HUES6 (cell line): ENCODE measurements around the gene CSNK1A1.

Source experiments
- H3K27ac ChIP-seq: 2 replicates; pipeline ENCODE4 v1.7.0; 2013; ENCODE audit warnings: low read depth, mild to moderate bottlenecking, low read length, inconsistent platforms
- H3K27me3 ChIP-seq: 2 replicates; pipeline ENCODE4 v1.6.1; 2013; ENCODE audit warnings: low read length; ENCODE audit not compliant: control insufficient read depth, insufficient read depth
- H3K36me3 ChIP-seq: 2 replicates; pipeline ENCODE4 v1.6.1; 2013; ENCODE audit warnings: low read length; ENCODE audit not compliant: control insufficient read depth, insufficient read depth
- H3K4me1 ChIP-seq: 2 replicates; pipeline ENCODE4 v1.6.1; 2013; ENCODE audit warnings: low read length; ENCODE audit not compliant: control insufficient read depth, insufficient read depth
- H3K4me3 ChIP-seq: 2 replicates; pipeline ENCODE4 v1.5.1; 2013; ENCODE audit warnings: low read depth, low read length
- H3K9ac ChIP-seq: one replicate; pipeline ENCODE4 v1.6.1; 2013; ENCODE audit warnings: mild to moderate bottlenecking, low read length
- H3K9me3 ChIP-seq: 2 replicates; pipeline ENCODE4 v1.6.1; 2013; ENCODE audit warnings: low read depth, low read length; ENCODE audit not compliant: control insufficient read depth, insufficient read depth

The CSNK1A1 gene

DNA sequence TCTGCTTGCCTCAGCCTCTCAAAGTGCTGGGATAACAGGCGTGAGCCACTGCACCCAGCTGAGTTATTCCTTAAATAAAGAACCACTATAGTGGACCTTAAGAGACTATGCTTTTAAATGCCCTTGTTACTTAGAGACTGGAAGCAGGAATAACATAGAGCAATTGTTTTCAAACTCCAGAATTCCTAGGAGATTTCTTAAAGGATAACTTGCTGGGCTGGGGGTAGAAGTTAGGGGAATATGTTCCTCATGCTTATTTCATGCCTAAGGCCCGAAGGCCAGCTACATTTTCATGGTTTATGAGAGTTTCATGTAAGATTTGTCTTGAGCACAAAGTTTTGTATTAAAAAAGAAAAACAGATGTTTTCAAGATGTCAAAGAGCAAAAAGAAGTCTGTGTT, 48.2 kb downstream of the CSNK1A1 start:
- no peak overlapping the region for H3K4me3 ChIP-seq
- no peak overlapping the region for H3K9ac ChIP-seq
- no peaks in the 10 kb centered on the region for H3K27me3 ChIP-seq
- H3K36me3 ChIP-seq = peaks cover 92% of the 10 kb centered on the region
- no peaks in the 10 kb centered on the region for H3K9me3 ChIP-seq
- H3K27ac ChIP-seq = no peak overlapping the region
- peaks cover 21% of the 10 kb centered on the region for H3K4me1 ChIP-seq

GRCh38 chr5:149500922-149501582, 50.2 kb downstream of the CSNK1A1 start:
- Histone ChIP-seq H3K27me3 (no peaks in the 10 kb centered on the region), H3K36me3 (peaks cover 83% of the 10 kb centered on the region), H3K9me3 (no peaks in the 10 kb centered on the region), H3K9ac (no peak overlapping the region), H3K4me3 (no peak overlapping the region), H3K4me1 (peaks cover 25% of the 10 kb centered on the region), H3K27ac (no peak overlapping the region; the same call in 1 of the 2 replicates)

DNA sequence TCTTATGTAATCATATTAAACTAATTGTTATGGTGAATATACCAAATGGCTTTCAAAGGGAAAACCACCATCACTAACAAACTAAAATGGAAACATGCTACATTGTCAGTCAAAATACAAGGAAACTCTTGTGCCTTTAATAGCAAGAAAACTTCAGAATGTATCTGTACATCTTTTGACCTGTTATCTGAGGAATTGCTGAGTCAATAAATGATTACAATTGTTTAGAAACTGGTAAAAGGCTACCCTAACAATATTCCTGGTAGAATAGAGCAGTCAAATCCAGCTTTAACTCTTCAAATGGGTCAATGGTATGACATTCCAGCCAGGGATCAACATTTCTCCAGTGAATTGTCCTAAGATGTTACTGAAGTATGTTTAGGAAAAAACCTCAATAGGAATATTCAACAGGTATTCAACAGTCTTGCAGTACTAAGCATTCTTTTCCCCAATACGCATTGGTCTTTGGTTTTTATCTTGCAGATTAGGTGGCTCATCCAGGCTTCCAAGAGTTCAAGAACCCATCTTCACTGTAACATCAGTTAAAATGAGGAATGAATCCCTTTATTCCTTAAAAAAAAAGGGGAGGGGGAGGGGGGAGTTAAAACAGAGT, 52.4 kb downstream of the CSNK1A1 start:
- Histone ChIP-seq H3K36me3 (peaks cover 78% of the 10 kb centered on the region), H3K4me3 (no peak overlapping the region), H3K9ac (no peak overlapping the region), H3K27ac (peak overlapping the region; percentile 82), H3K9me3 (no peaks in the 10 kb centered on the region), H3K4me1 (peaks cover 25% of the 10 kb centered on the region), H3K27me3 (no peaks in the 10 kb centered on the region)

DNA sequence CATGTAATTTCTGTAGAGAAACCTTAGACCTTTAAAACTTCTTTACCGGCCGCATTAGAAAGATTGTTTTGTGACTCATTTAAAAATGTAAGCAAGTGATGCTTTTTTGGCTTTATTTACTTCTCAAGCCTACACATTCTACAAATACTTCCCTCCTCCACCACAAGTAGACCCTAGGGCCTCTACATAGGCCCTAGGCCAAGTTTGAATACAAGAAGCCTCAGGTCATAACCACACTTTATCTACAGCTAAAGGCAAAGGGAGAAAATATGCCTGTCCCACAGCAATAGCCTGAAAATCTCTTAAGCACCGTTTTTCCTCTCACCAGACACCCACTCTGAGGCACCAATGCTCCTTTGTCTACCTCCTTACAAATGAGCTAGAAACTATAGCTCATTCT, 53.9 kb downstream of the CSNK1A1 start:
- peak overlapping the region; percentile 82 for H3K27ac ChIP-seq
- no peak overlapping the region for H3K4me3 ChIP-seq
- H3K4me1 ChIP-seq = peaks cover 25% of the 10 kb centered on the region
- no peaks in the 10 kb centered on the region for H3K27me3 ChIP-seq
- H3K36me3 ChIP-seq = peaks cover 64% of the 10 kb centered on the region
- no peaks in the 10 kb centered on the region for H3K9me3 ChIP-seq
- H3K9ac ChIP-seq = no peak overlapping the region

DNA sequence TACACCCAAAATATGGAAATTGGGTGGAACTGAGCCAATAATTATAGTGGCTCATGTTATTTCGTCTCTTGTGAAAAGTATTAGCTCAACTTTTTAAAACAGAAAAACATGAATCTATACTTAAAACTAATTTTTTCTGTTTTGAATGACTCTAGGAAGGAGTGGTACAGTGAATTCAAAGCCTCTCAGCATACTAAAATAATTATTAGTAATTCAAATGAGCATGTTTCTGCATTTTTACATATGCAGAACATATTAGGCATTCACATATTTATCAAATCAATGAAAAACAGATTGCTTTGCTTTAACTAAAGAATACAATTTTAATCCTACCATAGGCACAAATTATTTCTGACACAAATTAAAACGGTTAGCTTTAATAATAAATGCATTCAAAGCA, 54.3 kb downstream of the CSNK1A1 start:
- H3K4me1 ChIP-seq = peaks cover 25% of the 10 kb centered on the region
- no peak overlapping the region for H3K9ac ChIP-seq
- H3K36me3 ChIP-seq = peaks cover 60% of the 10 kb centered on the region
- H3K9me3 ChIP-seq = no peaks in the 10 kb centered on the region
- no peak overlapping the region for H3K4me3 ChIP-seq
- H3K27me3 ChIP-seq = no peaks in the 10 kb centered on the region
- H3K27ac ChIP-seq = 0 out of 2 replicates have a peak overlapping the region, but pooled peaks have one; percentile 33

- H3K4me3 ChIP-seq = no peak overlapping the region
- H3K27ac ChIP-seq = 0 out of 2 replicates have a peak overlapping the region, but pooled peaks have one; percentile 33
- H3K27me3 ChIP-seq = no peaks in the 10 kb centered on the region
- no peaks in the 10 kb centered on the region for H3K9me3 ChIP-seq
- no peak overlapping the region for H3K9ac ChIP-seq
- peaks cover 52% of the 10 kb centered on the region for H3K36me3 ChIP-seq
- H3K4me1 ChIP-seq = peaks cover 24% of the 10 kb centered on the region
Measured at GRCh38 chr5:149496166-149496565, 55.1 kb downstream of the CSNK1A1 start.

DNA sequence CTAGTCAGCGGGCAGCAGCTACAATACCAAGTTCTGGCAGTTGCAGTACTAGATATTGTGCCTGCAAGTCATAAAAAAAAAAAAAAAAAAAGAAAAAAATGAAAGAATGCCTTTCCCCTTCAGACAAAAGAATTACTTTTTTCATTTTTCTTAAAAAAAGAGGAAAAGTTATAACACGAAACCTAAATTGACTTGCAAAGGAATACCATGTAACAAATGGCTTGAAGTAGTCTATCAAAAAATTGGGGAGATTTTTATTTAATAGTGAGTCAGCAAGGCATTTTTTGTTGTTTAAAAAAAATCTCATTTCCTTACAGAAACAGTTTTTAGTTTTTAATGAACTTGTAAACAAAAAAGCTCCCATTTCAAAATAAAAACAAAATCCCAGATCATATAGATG, 55.6 kb downstream of the CSNK1A1 start:
- Histone ChIP-seq H3K27ac (no peak overlapping the region), H3K27me3 (no peaks in the 10 kb centered on the region), H3K4me3 (no peak overlapping the region), H3K36me3 (peaks cover 47% of the 10 kb centered on the region), H3K9ac (no peak overlapping the region), H3K4me1 (peaks cover 20% of the 10 kb centered on the region), H3K9me3 (no peaks in the 10 kb centered on the region)

- Histone ChIP-seq H3K9me3 (no peaks in the 10 kb centered on the region), H3K4me1 (peaks cover 8% of the 10 kb centered on the region), H3K4me3 (no peak overlapping the region), H3K27me3 (no peaks in the 10 kb centered on the region), H3K9ac (no peak overlapping the region), H3K27ac (no peak overlapping the region), H3K36me3 (peaks cover 31% of the 10 kb centered on the region)
Measured at GRCh38 chr5:149493316-149493715, 57.9 kb downstream of the CSNK1A1 start.

- Histone ChIP-seq H3K27ac (no peak overlapping the region), H3K36me3 (peaks cover 27% of the 10 kb centered on the region), H3K4me3 (no peak overlapping the region), H3K4me1 (peaks cover 7% of the 10 kb centered on the region), H3K9me3 (no peaks in the 10 kb centered on the region), H3K27me3 (no peaks in the 10 kb centered on the region), H3K9ac (no peak overlapping the region)
Measured at GRCh38 chr5:149492781-149493180, 58.5 kb downstream of the CSNK1A1 start.

- no peaks in the 10 kb centered on the region for H3K27me3 ChIP-seq
- H3K4me1 ChIP-seq = peaks cover 18% of the 10 kb centered on the region
- H3K36me3 ChIP-seq = peaks cover 15% of the 10 kb centered on the region
- no peak overlapping the region for H3K27ac ChIP-seq
- no peak overlapping the region for H3K9ac ChIP-seq
- no peaks in the 10 kb centered on the region for H3K9me3 ChIP-seq
- no peak overlapping the region for H3K4me3 ChIP-seq
Measured at GRCh38 chr5:149490599-149491485, 60.4 kb downstream of the CSNK1A1 start.

DNA sequence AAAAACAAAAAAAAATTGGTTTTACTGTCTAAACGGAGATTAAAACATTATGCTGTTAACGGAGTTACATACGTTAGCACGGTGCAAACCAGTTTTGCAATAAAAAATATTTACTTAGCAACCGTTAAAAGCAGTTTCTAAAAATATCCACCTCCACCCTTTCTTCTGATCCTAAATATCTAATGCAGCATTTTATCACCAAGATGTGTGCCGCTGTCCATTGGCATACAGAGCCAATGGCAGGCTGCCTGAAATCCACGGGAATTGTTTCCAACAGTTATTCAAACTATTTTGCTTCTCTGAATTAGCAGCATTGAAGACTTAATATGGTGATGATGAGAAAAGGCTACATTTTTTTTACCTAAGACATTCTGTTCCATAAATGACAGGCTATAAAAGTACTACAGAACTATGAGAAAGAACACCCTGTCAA, 61.6 kb downstream of the CSNK1A1 start:
- peaks cover 5% of the 10 kb centered on the region for H3K36me3 ChIP-seq
- H3K9me3 ChIP-seq = no peaks in the 10 kb centered on the region
- no peak overlapping the region for H3K27ac ChIP-seq
- peaks cover 22% of the 10 kb centered on the region for H3K4me1 ChIP-seq
- H3K27me3 ChIP-seq = no peaks in the 10 kb centered on the region
- no peak overlapping the region for H3K9ac ChIP-seq
- H3K4me3 ChIP-seq = no peak overlapping the region
